ENCODE measurements around the gene FYN. TPM values are rescaled to one million over a fixed set of nuclear protein-coding genes. Genes with fewer than 3 reads are reported as not detected.
A peak's percentile ranks its signal among the peaks of the same experiment; 100 is the strongest.

The FYN gene
- total and polyA plus RNA-seq, 2 of the 13 experiments (the other 11 are each of a cell fraction or from before 2014, with no cell fraction given): 15.5 to 24.6 TPM

DNA sequence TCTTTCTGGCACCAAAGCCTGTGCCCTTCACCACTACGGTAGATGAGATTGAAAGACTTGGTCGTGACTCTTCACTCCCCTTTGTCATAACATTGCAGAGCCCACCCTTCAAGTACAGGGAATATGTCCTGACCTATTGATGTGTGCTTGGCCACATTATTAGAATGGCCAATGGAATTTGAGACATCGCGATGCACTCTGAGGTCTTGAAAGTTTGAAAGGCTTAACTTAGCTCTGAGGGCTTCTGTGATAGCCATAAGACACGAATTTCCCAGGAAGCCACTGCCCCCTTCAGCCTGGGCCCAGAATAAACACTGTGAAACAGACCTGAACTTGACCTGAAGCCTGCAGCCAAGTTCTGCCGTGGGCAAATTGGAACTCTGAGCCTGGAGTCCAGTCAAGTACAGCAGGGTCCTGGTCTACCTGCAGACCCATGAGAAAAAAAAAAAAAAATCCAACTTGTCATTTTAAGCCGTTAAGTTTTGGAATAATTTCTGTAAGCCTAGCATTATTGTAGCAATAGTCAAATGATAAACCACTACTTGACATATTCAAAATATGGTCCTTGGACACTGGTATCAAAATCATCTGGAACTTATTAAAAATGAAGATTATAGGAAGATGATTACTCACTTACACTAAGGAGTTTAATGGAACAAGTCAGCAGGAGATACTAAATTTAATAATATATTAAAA lies 230.6 kb downstream of the FYN start (continued):
- TF ChIP-seq, protein P1, sequence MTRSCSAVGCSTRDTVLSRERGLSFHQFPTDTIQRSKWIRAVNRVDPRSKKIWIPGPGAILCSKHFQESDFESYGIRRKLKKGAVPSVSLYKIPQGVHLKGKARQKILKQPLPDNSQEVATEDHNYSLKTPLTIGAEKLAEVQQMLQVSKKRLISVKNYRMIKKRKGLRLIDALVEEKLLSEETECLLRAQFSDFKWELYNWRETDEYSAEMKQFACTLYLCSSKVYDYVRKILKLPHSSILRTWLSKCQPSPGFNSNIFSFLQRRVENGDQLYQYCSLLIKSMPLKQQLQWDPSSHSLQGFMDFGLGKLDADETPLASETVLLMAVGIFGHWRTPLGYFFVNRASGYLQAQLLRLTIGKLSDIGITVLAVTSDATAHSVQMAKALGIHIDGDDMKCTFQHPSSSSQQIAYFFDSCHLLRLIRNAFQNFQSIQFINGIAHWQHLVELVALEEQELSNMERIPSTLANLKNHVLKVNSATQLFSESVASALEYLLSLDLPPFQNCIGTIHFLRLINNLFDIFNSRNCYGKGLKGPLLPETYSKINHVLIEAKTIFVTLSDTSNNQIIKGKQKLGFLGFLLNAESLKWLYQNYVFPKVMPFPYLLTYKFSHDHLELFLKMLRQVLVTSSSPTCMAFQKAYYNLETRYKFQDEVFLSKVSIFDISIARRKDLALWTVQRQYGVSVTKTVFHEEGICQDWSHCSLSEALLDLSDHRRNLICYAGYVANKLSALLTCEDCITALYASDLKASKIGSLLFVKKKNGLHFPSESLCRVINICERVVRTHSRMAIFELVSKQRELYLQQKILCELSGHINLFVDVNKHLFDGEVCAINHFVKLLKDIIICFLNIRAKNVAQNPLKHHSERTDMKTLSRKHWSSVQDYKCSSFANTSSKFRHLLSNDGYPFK (CRISPR knock-in tag; IDR thresholded peaks at IDR 0.05; ENCODE audit: borderline replicate concordance): no peak
- TF ChIP-seq YEATS2 (CRISPR knock-in tag; IDR thresholded peaks at IDR 0.05; ENCODE audit: borderline replicate concordance): no peak
- peak; percentile 41; the same call in 1 of the 2 replicates for TF ChIP-seq ZNF574 (CRISPR knock-in tag; IDR thresholded peaks at IDR 0.05)
- TF ChIP-seq THAP11 (CRISPR knock-in tag; IDR thresholded peaks at IDR 0.05): peak; percentile 29; the same call in 1 of the 2 replicates
- peak; percentile 42; the same call in 1 of the 2 replicates for TF ChIP-seq SAP130 (CRISPR knock-in tag; IDR thresholded peaks at IDR 0.05; ENCODE audit: low read depth)
- TF ChIP-seq GATAD1 (CRISPR knock-in tag; IDR thresholded peaks at IDR 0.05): peak; percentile 41; the same call in 1 of the 2 replicates
- TF ChIP-seq, protein P2, sequence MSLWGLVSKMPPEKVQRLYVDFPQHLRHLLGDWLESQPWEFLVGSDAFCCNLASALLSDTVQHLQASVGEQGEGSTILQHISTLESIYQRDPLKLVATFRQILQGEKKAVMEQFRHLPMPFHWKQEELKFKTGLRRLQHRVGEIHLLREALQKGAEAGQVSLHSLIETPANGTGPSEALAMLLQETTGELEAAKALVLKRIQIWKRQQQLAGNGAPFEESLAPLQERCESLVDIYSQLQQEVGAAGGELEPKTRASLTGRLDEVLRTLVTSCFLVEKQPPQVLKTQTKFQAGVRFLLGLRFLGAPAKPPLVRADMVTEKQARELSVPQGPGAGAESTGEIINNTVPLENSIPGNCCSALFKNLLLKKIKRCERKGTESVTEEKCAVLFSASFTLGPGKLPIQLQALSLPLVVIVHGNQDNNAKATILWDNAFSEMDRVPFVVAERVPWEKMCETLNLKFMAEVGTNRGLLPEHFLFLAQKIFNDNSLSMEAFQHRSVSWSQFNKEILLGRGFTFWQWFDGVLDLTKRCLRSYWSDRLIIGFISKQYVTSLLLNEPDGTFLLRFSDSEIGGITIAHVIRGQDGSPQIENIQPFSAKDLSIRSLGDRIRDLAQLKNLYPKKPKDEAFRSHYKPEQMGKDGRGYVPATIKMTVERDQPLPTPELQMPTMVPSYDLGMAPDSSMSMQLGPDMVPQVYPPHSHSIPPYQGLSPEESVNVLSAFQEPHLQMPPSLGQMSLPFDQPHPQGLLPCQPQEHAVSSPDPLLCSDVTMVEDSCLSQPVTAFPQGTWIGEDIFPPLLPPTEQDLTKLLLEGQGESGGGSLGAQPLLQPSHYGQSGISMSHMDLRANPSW (CRISPR knock-in tag; IDR thresholded peaks at IDR 0.05; ENCODE audit: borderline replicate concordance): peak; percentile 73; the same call in 1 of the 2 replicates
- no peak for TF ChIP-seq AGO2 (optimal IDR thresholded peaks at IDR 0.05; ENCODE audit: low read depth, low read length)
- TF ChIP-seq ZNF367 (CRISPR knock-in tag; IDR thresholded peaks at IDR 0.05; ENCODE audit: borderline replicate concordance): no peak
- TF ChIP-seq ERF (CRISPR knock-in tag; IDR thresholded peaks at IDR 0.05): peak; percentile 52; the same call in 1 of the 2 replicates
- TF ChIP-seq ZNF629 (CRISPR knock-in tag; conservative IDR thresholded peaks at IDR 0.05): no peak
- TF ChIP-seq HNRNPLL (IDR thresholded peaks at IDR 0.05; ENCODE audit: low read depth, low read length, poor library complexity, severe bottlenecking): no peak
- no peak for TF ChIP-seq ZNF180 (CRISPR knock-in tag; IDR thresholded peaks at IDR 0.05; ENCODE audit: borderline replicate concordance, low read depth)
- TF ChIP-seq FOXK1 (CRISPR knock-in tag; IDR thresholded peaks at IDR 0.05; ENCODE audit: borderline replicate concordance, low read depth): peak; percentile 40; the same call in 1 of the 2 replicates
- TF ChIP-seq ZNF781 (CRISPR knock-in tag; IDR thresholded peaks at IDR 0.05; ENCODE audit: borderline replicate concordance, not compliant biosample characterization): peak; percentile 39
- no peak for TF ChIP-seq ESRRA (CRISPR knock-in tag; IDR thresholded peaks at IDR 0.05; ENCODE audit: low read depth)
- TF ChIP-seq SOX6 (IDR thresholded peaks at IDR 0.05): no peak
- no peak; the same call in 1 of the 2 replicates for TF ChIP-seq SOX6 (CRISPR knock-in tag; IDR thresholded peaks at IDR 0.05)
- TF ChIP-seq PITX1 (CRISPR knock-in tag; IDR thresholded peaks at IDR 0.05): peak; percentile 48; the same call in 1 of the 2 replicates
- TF ChIP-seq TEAD3 (CRISPR knock-in tag; optimal IDR thresholded peaks at IDR 0.05; ENCODE audit: borderline replicate concordance): peak; percentile 26
- TF ChIP-seq ZNF510 (CRISPR knock-in tag; IDR thresholded peaks at IDR 0.05; ENCODE audit: low read depth): 0 out of 2 replicates have a peak, but pooled peaks have one; percentile 24

Data from HepG2 (cell line).